Endothelial cell of umbilical vein (primary cell): ENCODE data around the gene UBXN2A. TPM values are rescaled to one million over a fixed set of nuclear protein-coding genes. Genes with fewer than 3 reads are reported as not detected.
A peak's percentile ranks its signal among the peaks of the same experiment; 100 is the strongest.

Experiments
- BruUV-seq: library from RNA; stranded (reverse); fragments of 400-500 nt; replicated peaks from 2 replicates; lab custom pipeline; 2021; lab: Mats Ljungman, UMichigan
- CTCF ChIA-PET: fragments of 300-600, 350-600 bp; sonication (Branson Sonifier 250); formaldehyde crosslinking; loops from one replicate; lab custom pipeline; 2021; ENCODE audit warnings: antibody characterized with exemption, inconsistent platforms; lab: Charles Lee
- POLR2A ChIA-PET: fragments of 300-600, 350-600 bp; sonication (Branson Sonifier 250); formaldehyde crosslinking; loops from one replicate; lab custom pipeline; 2021; ENCODE audit warnings: antibody characterized with exemption, inconsistent platforms; lab: Charles Lee
- DNase-seq: peaks from one replicate; pipeline ENCODE4 v3.0.0-alpha.2; 2011; ENCODE audit warnings: low read depth, low spot score
- FAIRE-seq: peaks from 2 replicates; lab custom pipeline; 2011; peaks lifted over from hg19 to GRCh38; lab: Jason Lieb, UNC
- H2AFZ ChIP-seq: 2 replicates; pipeline ENCODE4 v1.6.0; 2012; ENCODE audit warnings: low read depth, low read length, control low read depth, inconsistent platforms
- H3K27ac ChIP-seq: 2 replicates; pipeline ENCODE4 v1.5.1; 2011; ENCODE audit warnings: low read depth, mild to moderate bottlenecking, control low read depth, low read length, moderate library complexity; ENCODE audit not compliant: insufficient read depth
- H3K27me3 ChIP-seq, 2 experiments: 2 replicates each; pipeline versions ENCODE4 v1.6.0 to v1.6.1; 2011; ENCODE audit warnings: low read length in 2 of 2, mixed read lengths in 1 of 2; ENCODE audit not compliant: control insufficient read depth in 2 of 2, insufficient read depth in 2 of 2
- H3K36me3 ChIP-seq, 2 experiments: 2 replicates in 1 of 2; 3 replicates in 1 of 2; pipeline ENCODE4 v1.5.1; 2011; ENCODE audit warnings: low read length in 2 of 2, mild to moderate bottlenecking in 1 of 2, moderate library complexity in 1 of 2; ENCODE audit not compliant: control insufficient read depth in 2 of 2, insufficient read depth in 2 of 2; ENCODE audit errors: extremely low read depth in 1 of 2
- H3K4me1 ChIP-seq: 3 replicates; pipeline ENCODE4 v1.5.1; 2011; ENCODE audit warnings: mild to moderate bottlenecking, low read length; ENCODE audit not compliant: control insufficient read depth, insufficient read depth; ENCODE audit errors: extremely low read depth
- H3K4me2 ChIP-seq: 2 replicates; pipeline ENCODE4 v1.6.1; 2011; ENCODE audit warnings: low read length, control low read depth, mixed read lengths; ENCODE audit not compliant: insufficient read depth
- H3K4me3 ChIP-seq, 3 experiments: fragments of 200-600 bp in 1 of 3; sonication (generic), shearing (Covaris generic) in 1 of 3; replicated peaks in 1 of 3; 2 replicates each; pipeline ENCODE4 v1.5.1; 2011 to 2016; ENCODE audit warnings: control low read depth in 3 of 3, low read length in 3 of 3, mild to moderate bottlenecking in 2 of 3, inconsistent platforms in 1 of 3, low read depth in 1 of 3, moderate library complexity in 1 of 3; ENCODE audit not compliant: insufficient read depth in 1 of 3
- H3K79me2 ChIP-seq: 2 replicates; pipeline ENCODE4 v1.6.0; 2012; ENCODE audit warnings: low read length, inconsistent platforms; ENCODE audit not compliant: control insufficient read depth, insufficient read depth
- H3K9ac ChIP-seq: replicated peaks from 2 replicates; pipeline ENCODE3; 2011; ENCODE audit warnings: low read length, control low read depth; ENCODE audit not compliant: insufficient read depth; ENCODE audit errors: extremely low read depth
- H3K9me1 ChIP-seq: replicated peaks from 3 replicates; pipeline ENCODE4 v1.6.0; 2011; ENCODE audit warnings: mild to moderate bottlenecking, low read length; ENCODE audit not compliant: control insufficient read depth, insufficient read depth; ENCODE audit errors: extremely low read depth
- H3K9me3 ChIP-seq: replicated peaks from 2 replicates; pipeline ENCODE4 v1.5.1; 2012; ENCODE audit warnings: low read length, inconsistent platforms; ENCODE audit not compliant: control insufficient read depth, insufficient read depth
- H4K20me1 ChIP-seq: replicated peaks from 2 replicates; pipeline ENCODE3; 2011; ENCODE audit warnings: mild to moderate bottlenecking, low read length; ENCODE audit not compliant: control insufficient read depth, insufficient read depth; ENCODE audit errors: extremely low read depth
- CTCF ChIP-seq, 2 donors: IDR thresholded peaks; 1 replicate in 1 of 2; 2 replicates in 1 of 2; pipeline ENCODE4 v1.5.1; 2011; ENCODE audit warnings: low read length in 2 of 2, mild to moderate bottlenecking in 2 of 2, moderate library complexity in 2 of 2, control low read depth in 1 of 2, inconsistent platforms in 1 of 2, low read depth in 1 of 2; ENCODE audit not compliant: insufficient read depth in 1 of 2; ENCODE audit errors: extremely low read depth in 1 of 2
- EZH2 ChIP-seq: IDR thresholded peaks from 2 replicates; pipeline ENCODE4 v1.6.1; 2012; ENCODE audit warnings: borderline replicate concordance, low read depth, mild to moderate bottlenecking, moderate library complexity, low read length, inconsistent platforms; ENCODE audit not compliant: severe bottlenecking
- FOS ChIP-seq: IDR thresholded peaks from 2 replicates; pipeline ENCODE4 v1.6.1; 2011; ENCODE audit warnings: mild to moderate bottlenecking, low read length, moderate library complexity, borderline replicate concordance; ENCODE audit not compliant: insufficient read depth
- GATA2 ChIP-seq: IDR thresholded peaks from 2 replicates; pipeline ENCODE4 v1.7.0; 2011; ENCODE audit warnings: low read depth, mild to moderate bottlenecking, moderate library complexity, mixed read lengths, low read length; ENCODE audit not compliant: insufficient read length, insufficient read depth
- JUN ChIP-seq: IDR thresholded peaks from 2 replicates; pipeline ENCODE4 v1.6.1; 2011; ENCODE audit warnings: borderline replicate concordance, low read depth; ENCODE audit not compliant: insufficient read length, insufficient read depth
- MAX ChIP-seq: IDR thresholded peaks from 2 replicates; pipeline ENCODE4 v1.6.1; 2011; ENCODE audit not compliant: insufficient read depth, insufficient read length
- MYC ChIP-seq: IDR thresholded peaks from one replicate; pipeline ENCODE4 v1.6.1; 2011; ENCODE audit warnings: mild to moderate bottlenecking, low read depth, low read length
- POLR2A ChIP-seq: IDR thresholded peaks from 2 replicates; pipeline ENCODE4 v1.6.1; 2012; ENCODE audit warnings: low read depth, mild to moderate bottlenecking, control low read depth, low read length
- POLR2AphosphoS5 ChIP-seq: IDR thresholded peaks from 2 replicates; pipeline ENCODE4 v1.6.1; 2012; ENCODE audit warnings: low read depth, mild to moderate bottlenecking, control low read depth, low read length, moderate library complexity; ENCODE audit not compliant: insufficient read depth
- dilution Hi-C: fragments of 300-500 bp; cut with MboI; formaldehyde crosslinking; loops from one replicate; pipeline ENCODE4 v1.15.0; 2019; ENCODE audit warnings: low sequenced_read_pairs; ENCODE audit not compliant: extremely low pct_ligation_motif_present
- intact Hi-C: fragments of 100-400 bp; cut with micrococcal nuclease; formaldehyde crosslinking; loops from one replicate; pipeline ENCODE4 v1.10.0; 2022
- polyA plus RNA-seq, 4 experiments: library from polyadenylated mRNA; depleted of rRNA in 3 of 4; stranded (reverse) in 3 of 4; unstranded in 1 of 4; fragments of >200 nt; gene quantifications; 2 replicates each; pipeline versions ENCODE4 v1.2.1 to v1.2.3, GENCODE V29; 2011 to 2012; ENCODE audit warnings: missing spikeins in 1 of 4
- total RNA-seq: library from RNA; stranded (reverse); gene quantifications from 2 replicates; pipeline ENCODE4 v1.2.3, GENCODE V29; 2021

UBXN2A gene
- total and polyA plus RNA-seq, 2 donors (not counting 3 experiments of a cell fraction or from before 2014, with no cell fraction given): 3.6 to 19.0 TPM

GRCh38 chr2:23988371-23988770 lies 48.1 kb downstream of the UBXN2A start:
- TF ChIP-seq MYC (no peak), CTCF (IDR thresholded peaks at IDR 0.05; ENCODE audit: extremely low read depth in 1 of 2, insufficient read depth in 1 of 2, low read depth in 1 of 2, low read length in 2 of 2) (peak; percentile 10 to 13)
- peak; percentile 58 for FAIRE-seq
- CTCF ChIA-PET: interaction anchor here (1.0 kb wide), 1 partner anchor 9 kb away, joined by 3 read pairs; no protein-coding TSS in a partner anchor

GRCh38 chr2:23992931-23993330 lies 52.7 kb downstream of the UBXN2A start:
- H3K36me3 ChIP-seq: no peaks in the 10 kb centered on the region
- H3K79me2 ChIP-seq: no peaks in the 10 kb centered on the region
- no peak overlapping the region for H2AFZ ChIP-seq
- no peaks in the 10 kb centered on the region for H3K27me3 ChIP-seq
- BruUV-seq: no TSS peak
- FAIRE-seq: no peak
- TF ChIP-seq JUN (no peak), FOS (no peak), MYC (no peak), POLR2AphosphoS5 (no peak), POLR2A (no peak), CTCF (IDR thresholded peaks at IDR 0.05; ENCODE audit: extremely low read depth in 1 of 2, insufficient read depth in 1 of 2, low read depth in 1 of 2, low read length in 2 of 2) (no peak), EZH2 (no peak), GATA2 (no peak), MAX (no peak)
- no peaks in the 10 kb centered on the region for H3K4me1 ChIP-seq
- dilution Hi-C loops (no loop called here), intact Hi-C loops (no loop called here)
- no peak for DNase-seq
- no peak overlapping the region for H3K4me2 ChIP-seq
- H3K27ac ChIP-seq: no peak overlapping the region
- ChIA-PET CTCF (interaction anchor here (0.9 to 2.2 kb wide), 4 partner anchors 9 to 68 kb away, joined by 3 to 11 read pairs (median 4); partner anchors contain the start of gene ATAD2B), POLR2A (no interaction called here)
- no peak overlapping the region for H3K4me3 ChIP-seq
- no peaks in the 10 kb centered on the region for H4K20me1 ChIP-seq
- no peaks in the 10 kb centered on the region for H3K9me1 ChIP-seq
- H3K9ac ChIP-seq: no peak overlapping the region
- no peaks in the 10 kb centered on the region for H3K9me3 ChIP-seq

More at GRCh38 chr2:23988371-23988770, 48.1 kb downstream of the UBXN2A start:
- Histone ChIP-seq H3K9ac (no peak overlapping the region), H2AFZ (no peak overlapping the region), H3K36me3 (no peaks in the 10 kb centered on the region), H3K27ac (no peak overlapping the region), H3K79me2 (no peaks in the 10 kb centered on the region), H3K27me3 (no peaks in the 10 kb centered on the region), H3K4me1 (no peaks in the 10 kb centered on the region), H3K9me1 (no peaks in the 10 kb centered on the region), H4K20me1 (no peaks in the 10 kb centered on the region), H3K9me3 (no peaks in the 10 kb centered on the region), H3K4me3 (no peak overlapping the region), H3K4me2 (no peak overlapping the region)
- dilution Hi-C loops (no loop called here), intact Hi-C loops (loop anchor here (1.0 kb wide), 3 partner anchors 73 to 176 kb away; partner anchors contain the start of gene TP53I3)
- POLR2A ChIA-PET: no interaction called here
- peak; percentile 35 for DNase-seq
- no TSS peak for BruUV-seq
